HepG2 (cell line): ENCODE results near the gene TLX1. TPM values are rescaled to one million over a fixed set of nuclear protein-coding genes. Genes with fewer than 3 reads are reported as not detected.

Experiments
- ATAC-seq: fragments of 200-7000 bp; cut with Tn5 transposase; 3 replicates; pipeline ENCODE4 v1.9.1; 2020; ENCODE audit warnings: mild to moderate bottlenecking, moderate library complexity
- BruUV-seq: library from RNA; stranded (reverse); fragments of 400-500 nt; replicated peaks from 2 replicates; lab custom pipeline; 2021; lab: Mats Ljungman, UMichigan
- CTCF ChIA-PET: fragments of 300-600 bp; formaldehyde crosslinking; extraction: SDS; loops from one replicate; lab custom pipeline; 2021; ENCODE audit warnings: low total read pairs, inconsistent platforms, low intra/inter-chr PET ratio; lab: Yijun Ruan, JAX
- POLR2A ChIA-PET: fragments of 350-600 bp; sonication (Branson Sonifier 250); formaldehyde crosslinking; loops from one replicate; lab custom pipeline; 2020; ENCODE audit warnings: antibody characterized with exemption, inconsistent platforms; lab: Yijun Ruan, JAX
- DNase-seq: peaks from one replicate; pipeline ENCODE4 v3.0.0-alpha.2; 2015; ENCODE audit warnings: low spot score
- FAIRE-seq: peaks from 3 replicates; lab custom pipeline; 2011; peaks lifted over from hg19 to GRCh38; lab: Jason Lieb, UNC
- H2AFZ ChIP-seq: one replicate; pipeline ENCODE4 v1.6.1; 2011; ENCODE audit warnings: low read length, inconsistent platforms
- H3K27ac ChIP-seq: fragments of 300-600 bp; 3 replicates; pipeline ENCODE4 v1.8.0; 2011; ENCODE audit warnings: mixed run types, mild to moderate bottlenecking, mixed read lengths, low read length, inconsistent platforms; ENCODE audit not compliant: insufficient read depth; ENCODE audit errors: extremely low read length
- H3K27me3 ChIP-seq, 2 experiments: fragments of 200-600 bp in 1 of 2; 2 replicates in 1 of 2; 3 replicates in 1 of 2; pipeline versions ENCODE4 v1.6.0 to v1.8.0; 2011; ENCODE audit warnings: low read length in 2 of 2, mild to moderate bottlenecking in 2 of 2, moderate library complexity in 2 of 2, inconsistent platforms in 1 of 2; ENCODE audit not compliant: insufficient read depth in 2 of 2, control insufficient read depth in 1 of 2
- H3K36me3 ChIP-seq, 2 experiments: fragments of 200-600 bp in 1 of 2; replicated peaks in 1 of 2; 2 replicates in 1 of 2; 3 replicates in 1 of 2; pipeline versions ENCODE4 v1.5.1 to v1.8.0; 2011; ENCODE audit warnings: low read length in 2 of 2, inconsistent platforms in 1 of 2; ENCODE audit not compliant: insufficient read depth in 2 of 2, control insufficient read depth in 1 of 2
- H3K4me1 ChIP-seq: 2 replicates; pipeline ENCODE4 v1.5.1; 2012; ENCODE audit warnings: low read length, inconsistent platforms; ENCODE audit not compliant: insufficient read depth
- H3K4me2 ChIP-seq: 2 replicates; pipeline ENCODE4 v1.6.0; 2011; ENCODE audit warnings: low read depth, low read length, inconsistent platforms
- H3K4me3 ChIP-seq, 3 experiments: fragments of 200-600 bp in 1 of 3; sonication (generic), shearing (Covaris generic) in 1 of 3; replicated peaks in 1 of 3; 2 replicates each; pipeline ENCODE4 v1.5.1; 2011 to 2016; ENCODE audit warnings: low read length in 3 of 3, inconsistent platforms in 2 of 3, low read depth in 2 of 3, mild to moderate bottlenecking in 2 of 3, control low read depth in 1 of 3, mixed read lengths in 1 of 3; ENCODE audit not compliant: insufficient read depth in 1 of 3
- H3K79me2 ChIP-seq: one replicate; pipeline ENCODE4 v1.6.1; 2011; ENCODE audit warnings: low read length, inconsistent platforms; ENCODE audit not compliant: insufficient read depth
- H3K9ac ChIP-seq: 2 replicates; pipeline ENCODE4 v1.6.0; 2011; ENCODE audit warnings: mild to moderate bottlenecking, low read depth, low read length, inconsistent platforms; ENCODE audit not compliant: insufficient read depth
- H3K9me3 ChIP-seq: 2 replicates; pipeline ENCODE4 v1.5.1; 2012; ENCODE audit warnings: mild to moderate bottlenecking, low read length
- H4K20me1 ChIP-seq: 2 replicates; pipeline ENCODE4 v1.6.0; 2011; ENCODE audit warnings: inconsistent platforms, mild to moderate bottlenecking, low read length, moderate library complexity; ENCODE audit not compliant: insufficient read depth
- FOSL2 ChIP-seq: sonication (generic); formaldehyde crosslinking; IDR thresholded peaks from 2 replicates; pipeline ENCODE4 v1.4.0; 2020; ENCODE audit warnings: missing genetic modification reagents
- FOXA3 ChIP-seq: IDR thresholded peaks from 2 replicates; pipeline ENCODE4 v1.6.1; 2016; ENCODE audit warnings: missing genetic modification reagents, missing compliant biosample characterization
- FOXP1 ChIP-seq, 2 experiments: fragments of 450-650 bp in 1 of 2; IDR thresholded peaks; 2 replicates each; pipeline ENCODE4 v1.6.1; 2017 to 2018; ENCODE audit warnings: antibody characterized with exemption in 1 of 2
- HCFC1 ChIP-seq: fragments of 150-350 bp; IDR thresholded peaks from 2 replicates; pipeline ENCODE4 v1.6.1; 2014; ENCODE audit warnings: low read depth, low read length
- HNF4A ChIP-seq: sonication (generic); formaldehyde crosslinking; IDR thresholded peaks from 2 replicates; pipeline ENCODE4 v1.4.0; 2020; ENCODE audit warnings: missing genetic modification reagents
- NR2F1 ChIP-seq, 2 experiments: fragments of 450-650 bp in 1 of 2; formaldehyde crosslinking in 1 of 2; IDR thresholded peaks; 2 replicates each; pipeline versions ENCODE4 v1.5.0 to v1.6.1; 2016 to 2020; ENCODE audit warnings: mild to moderate bottlenecking in 1 of 2, missing compliant biosample characterization in 1 of 2, missing genetic modification reagents in 1 of 2, moderate library complexity in 1 of 2
- NR2F2 ChIP-seq: IDR thresholded peaks from 2 replicates; pipeline ENCODE4 v1.6.1; 2012; ENCODE audit warnings: low read depth, inconsistent platforms, borderline replicate concordance
- NR2F6 ChIP-seq, 2 experiments: IDR thresholded peaks; 2 replicates each; pipeline ENCODE4 v1.6.1; 2016; ENCODE audit warnings: antibody characterized with exemption in 1 of 2, mild to moderate bottlenecking in 1 of 2
- SALL1 ChIP-seq: sonication (generic); formaldehyde crosslinking; IDR thresholded peaks from 2 replicates; pipeline ENCODE4 v1.8.0; 2022; ENCODE audit warnings: mild to moderate bottlenecking, missing genetic modification reagents
- ZNF33A ChIP-seq: sonication (generic); formaldehyde crosslinking; IDR thresholded peaks from 2 replicates; pipeline ENCODE4 v1.5.1; 2020; ENCODE audit warnings: missing genetic modification reagents, mild to moderate bottlenecking, moderate library complexity, borderline replicate concordance
- WGBS: methylation state at CpG from one replicate; pipeline ENCODE4 v1.1.6; 2017; ENCODE audit warnings: low lambda C conversion rate; 5-methylcytosine and 5-hydroxymethylcytosine counted together
- in situ Hi-C: cut with HindIII; loops from 2 replicates; pipeline ENCODE4 v1.10.0; 2017; ENCODE audit warnings: low pct_unique_long_range_greater_than_20kb; ENCODE audit not compliant: extremely low pct_ligation_motif_present
- intact Hi-C: fragments of 100-400 bp; cut with micrococcal nuclease; formaldehyde crosslinking; loops from one replicate; pipeline ENCODE4 v1.10.0; 2022; ENCODE audit not compliant: unreplicated experiment
- polyA plus RNA-seq, 8 experiments: library from polyadenylated mRNA; depleted of rRNA in 3 of 8; stranded (reverse) in 7 of 8; unstranded in 1 of 8; fragments of >200 nt; fragmentation: Illumina TruSeq in 4 of 8; extraction: Trizol in 4 of 8; gene quantifications; 2 replicates each; pipeline versions ENCODE4 v1.2.1 to v1.2.3, GENCODE V29; 2011 to 2016; ENCODE audit warnings: low read depth in 4 of 8, missing spikeins in 1 of 8, mixed read lengths in 1 of 8; ENCODE audit not compliant: insufficient read depth in 1 of 8
- total RNA-seq, 5 experiments: library from RNA; depleted of rRNA; stranded (reverse); fragments of >200 nt; fragmentation: Illumina TruSeq; extraction: Trizol; gene quantifications; 2 replicates each; pipeline ENCODE4 v1.2.3, GENCODE V29; 2016; ENCODE audit warnings: low read depth in 1 of 5
- TF ChIP-seq, protein P1 (sequence below): sonication (generic); formaldehyde crosslinking; IDR thresholded peaks from 2 replicates; pipeline ENCODE4 v1.9.0; 2021; ENCODE audit warnings: mild to moderate bottlenecking, missing genetic modification reagents

The TLX1 gene
- total and polyA plus RNA-seq, 2 of the 13 experiments (the other 11 are each of a cell fraction or from before 2014, with no cell fraction given): 0.07 to 0.26 TPM

DNA sequence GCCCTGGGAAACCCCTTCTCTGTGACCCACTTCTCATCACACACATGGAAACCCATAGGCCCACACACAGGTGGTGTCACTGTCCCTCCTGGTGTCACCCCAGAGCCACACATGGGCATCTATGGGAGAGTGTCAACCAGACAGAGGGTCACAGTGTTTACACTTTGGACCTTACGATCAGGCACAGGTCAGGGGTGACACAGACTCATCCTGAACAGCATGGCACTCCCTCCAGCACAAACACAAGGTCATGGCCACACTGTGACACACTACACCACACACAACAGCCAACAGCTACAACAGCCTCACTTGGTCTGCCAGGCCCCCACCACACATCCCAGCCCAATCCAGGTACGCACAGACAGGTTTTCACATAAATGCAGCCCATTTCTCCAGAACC, 6.2 kb downstream of the TLX1 start:
- H2AFZ ChIP-seq: no peak overlapping the region
- ChIA-PET CTCF (no interaction called here), POLR2A (no interaction called here)
- H3K9me3 ChIP-seq: no peaks in the 10 kb centered on the region
- no peak overlapping the region for H3K4me2 ChIP-seq
- H3K36me3 ChIP-seq: no peaks in the 10 kb centered on the region
- H3K4me1 ChIP-seq: peaks cover 31% of the 10 kb centered on the region
- no peak overlapping the region for H3K27ac ChIP-seq
- TF ChIP-seq NR2F2 (0 out of 2 replicates have a peak, but pooled peaks have one; percentile 29), HNF4A (0 out of 2 replicates have a peak, but pooled peaks have one; percentile 12), FOSL2 (CRISPR knock-in tag) (no peak), FOXP1 (IDR thresholded peaks at IDR 0.05) (no peak), FOXP1 (CRISPR knock-in tag; IDR thresholded peaks at IDR 0.05) (0 out of 2 replicates have a peak, but pooled peaks have one; percentile 9), FOXA3 (CRISPR knock-in tag) (0 out of 2 replicates have a peak, but pooled peaks have one; percentile 6), NR2F1 (CRISPR knock-in tag; IDR thresholded peaks at IDR 0.05) (peak; percentile 13 to 57; a peak in 3 of 4 replicates), SALL1 (CRISPR knock-in tag) (peak; percentile 24; the same call in 1 of the 2 replicates), ZNF33A (CRISPR knock-in tag) (no peak), HCFC1 (no peak), NR2F6 (IDR thresholded peaks at IDR 0.05) (peak; percentile 32; the same call in 1 of the 2 replicates), NR2F6 (CRISPR knock-in tag; IDR thresholded peaks at IDR 0.05) (peak; percentile 38; the same call in 1 of the 2 replicates)
- TF ChIP-seq, protein P1, sequence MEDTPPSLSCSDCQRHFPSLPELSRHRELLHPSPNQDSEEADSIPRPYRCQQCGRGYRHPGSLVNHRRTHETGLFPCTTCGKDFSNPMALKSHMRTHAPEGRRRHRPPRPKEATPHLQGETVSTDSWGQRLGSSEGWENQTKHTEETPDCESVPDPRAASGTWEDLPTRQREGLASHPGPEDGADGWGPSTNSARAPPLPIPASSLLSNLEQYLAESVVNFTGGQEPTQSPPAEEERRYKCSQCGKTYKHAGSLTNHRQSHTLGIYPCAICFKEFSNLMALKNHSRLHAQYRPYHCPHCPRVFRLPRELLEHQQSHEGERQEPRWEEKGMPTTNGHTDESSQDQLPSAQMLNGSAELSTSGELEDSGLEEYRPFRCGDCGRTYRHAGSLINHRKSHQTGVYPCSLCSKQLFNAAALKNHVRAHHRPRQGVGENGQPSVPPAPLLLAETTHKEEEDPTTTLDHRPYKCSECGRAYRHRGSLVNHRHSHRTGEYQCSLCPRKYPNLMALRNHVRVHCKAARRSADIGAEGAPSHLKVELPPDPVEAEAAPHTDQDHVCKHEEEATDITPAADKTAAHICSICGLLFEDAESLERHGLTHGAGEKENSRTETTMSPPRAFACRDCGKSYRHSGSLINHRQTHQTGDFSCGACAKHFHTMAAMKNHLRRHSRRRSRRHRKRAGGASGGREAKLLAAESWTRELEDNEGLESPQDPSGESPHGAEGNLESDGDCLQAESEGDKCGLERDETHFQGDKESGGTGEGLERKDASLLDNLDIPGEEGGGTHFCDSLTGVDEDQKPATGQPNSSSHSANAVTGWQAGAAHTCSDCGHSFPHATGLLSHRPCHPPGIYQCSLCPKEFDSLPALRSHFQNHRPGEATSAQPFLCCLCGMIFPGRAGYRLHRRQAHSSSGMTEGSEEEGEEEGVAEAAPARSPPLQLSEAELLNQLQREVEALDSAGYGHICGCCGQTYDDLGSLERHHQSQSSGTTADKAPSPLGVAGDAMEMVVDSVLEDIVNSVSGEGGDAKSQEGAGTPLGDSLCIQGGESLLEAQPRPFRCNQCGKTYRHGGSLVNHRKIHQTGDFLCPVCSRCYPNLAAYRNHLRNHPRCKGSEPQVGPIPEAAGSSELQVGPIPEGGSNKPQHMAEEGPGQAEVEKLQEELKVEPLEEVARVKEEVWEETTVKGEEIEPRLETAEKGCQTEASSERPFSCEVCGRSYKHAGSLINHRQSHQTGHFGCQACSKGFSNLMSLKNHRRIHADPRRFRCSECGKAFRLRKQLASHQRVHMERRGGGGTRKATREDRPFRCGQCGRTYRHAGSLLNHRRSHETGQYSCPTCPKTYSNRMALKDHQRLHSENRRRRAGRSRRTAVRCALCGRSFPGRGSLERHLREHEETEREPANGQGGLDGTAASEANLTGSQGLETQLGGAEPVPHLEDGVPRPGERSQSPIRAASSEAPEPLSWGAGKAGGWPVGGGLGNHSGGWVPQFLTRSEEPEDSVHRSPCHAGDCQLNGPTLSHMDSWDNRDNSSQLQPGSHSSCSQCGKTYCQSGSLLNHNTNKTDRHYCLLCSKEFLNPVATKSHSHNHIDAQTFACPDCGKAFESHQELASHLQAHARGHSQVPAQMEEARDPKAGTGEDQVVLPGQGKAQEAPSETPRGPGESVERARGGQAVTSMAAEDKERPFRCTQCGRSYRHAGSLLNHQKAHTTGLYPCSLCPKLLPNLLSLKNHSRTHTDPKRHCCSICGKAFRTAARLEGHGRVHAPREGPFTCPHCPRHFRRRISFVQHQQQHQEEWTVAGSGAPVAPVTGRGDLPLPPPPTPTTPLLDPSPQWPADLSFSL (CRISPR knock-in tag): peak; percentile 63; the same call in 1 of the 2 replicates
- ATAC-seq (no peak), FAIRE-seq (no peak), DNase-seq (no peak)
- no peaks in the 10 kb centered on the region for H3K79me2 ChIP-seq
- H3K27me3 ChIP-seq: peaks cover 15 to 65% of the 10 kb centered on the region in 2 experiments
- H3K9ac ChIP-seq: no peak overlapping the region
- BruUV-seq: no TSS peak
- intact Hi-C loops (no loop called here), in situ Hi-C loops (no loop called here)
- H3K4me3 ChIP-seq: no peak overlapping the region
- no peaks in the 10 kb centered on the region for H4K20me1 ChIP-seq
- WGBS: 48% methylated on average over 2 of the region's 2 CpGs
